HepG2 (cell line): ENCODE results near the gene OPA3. TPM values are rescaled to one million over a fixed set of nuclear protein-coding genes. Genes with fewer than 3 reads are reported as not detected.

Source experiments
- BCL6 ChIP-seq: IDR thresholded peaks from 2 replicates; pipeline ENCODE4 v1.6.1; 2016; ENCODE audit warnings: missing genetic modification reagents, missing compliant biosample characterization
- CEBPG ChIP-seq: IDR thresholded peaks from 2 replicates; pipeline ENCODE4 v1.6.1; 2016
- ETV5 ChIP-seq: IDR thresholded peaks from 2 replicates; pipeline ENCODE4 v1.6.1; 2018; ENCODE audit warnings: missing biosample characterization, missing genetic modification reagents, inconsistent platforms, borderline replicate concordance
- FIP1L1 ChIP-seq: fragments of 200-400 bp; formaldehyde crosslinking; IDR thresholded peaks from 2 replicates; pipeline ENCODE4 v1.6.1; 2018; ENCODE audit warnings: low read depth, mild to moderate bottlenecking, low read length, moderate library complexity, borderline replicate concordance; ENCODE audit not compliant: insufficient read depth
- HDAC1 ChIP-seq: sonication (generic); formaldehyde crosslinking; IDR thresholded peaks from 2 replicates; pipeline ENCODE4 v1.5.1; 2020; ENCODE audit warnings: mild to moderate bottlenecking, missing genetic modification reagents
- HES4 ChIP-seq: sonication (generic); formaldehyde crosslinking; IDR thresholded peaks from 2 replicates; pipeline ENCODE4 v1.9.0; 2021; ENCODE audit warnings: mild to moderate bottlenecking, missing genetic modification reagents, borderline replicate concordance
- KDM6A ChIP-seq: IDR thresholded peaks from 2 replicates; pipeline ENCODE4 v1.6.1; 2016; ENCODE audit warnings: low read depth
- MIER3 ChIP-seq: IDR thresholded peaks from 2 replicates; pipeline ENCODE4 v1.6.1; 2016; ENCODE audit warnings: missing compliant biosample characterization, borderline replicate concordance
- RBM22 ChIP-seq: fragments of 200-400 bp; formaldehyde crosslinking; optimal IDR thresholded peaks from 2 replicates; pipeline ENCODE3; 2017; ENCODE audit warnings: mild to moderate bottlenecking, low read length, moderate library complexity
- SATB2 ChIP-seq: sonication (generic); formaldehyde crosslinking; IDR thresholded peaks from 2 replicates; pipeline ENCODE4 v1.5.0; 2020; ENCODE audit warnings: missing genetic modification reagents
- SP2 ChIP-seq: sonication (generic); formaldehyde crosslinking; IDR thresholded peaks from 2 replicates; pipeline ENCODE4 v1.5.1; 2020; ENCODE audit warnings: mild to moderate bottlenecking, missing genetic modification reagents
- TAF15 ChIP-seq: fragments of 200-400 bp; formaldehyde crosslinking; IDR thresholded peaks from one replicate; pipeline ENCODE4 v1.6.1; 2018; ENCODE audit warnings: mild to moderate bottlenecking, low read depth, low read length; ENCODE audit not compliant: poor library complexity, severe bottlenecking
- TP53 ChIP-seq: sonication (generic); formaldehyde crosslinking; conservative IDR thresholded peaks from 2 replicates; pipeline ENCODE4 v1.4.0; 2020; ENCODE audit warnings: missing genetic modification reagents
- ZBTB40 ChIP-seq, 2 experiments: fragments of 450-650 bp in 1 of 2; sonication (generic) in 1 of 2; formaldehyde crosslinking in 1 of 2; IDR thresholded peaks; 2 replicates each; pipeline versions ENCODE4 v1.6.1 to v1.8.0; 2016 to 2022; ENCODE audit warnings: antibody characterized with exemption in 1 of 2, mild to moderate bottlenecking in 1 of 2, missing genetic modification reagents in 1 of 2
- ZIK1 ChIP-seq: sonication (generic); formaldehyde crosslinking; IDR thresholded peaks from 2 replicates; pipeline ENCODE4 v1.5.0; 2020; ENCODE audit warnings: mild to moderate bottlenecking, low read depth, missing genetic modification reagents, borderline replicate concordance
- ZMAT3 ChIP-seq: sonication (generic); formaldehyde crosslinking; conservative IDR thresholded peaks from 2 replicates; pipeline ENCODE4 v1.7.0; 2021; ENCODE audit warnings: missing genetic modification reagents
- ZNF382 ChIP-seq: sonication (generic); formaldehyde crosslinking; IDR thresholded peaks from 2 replicates; pipeline ENCODE4 v1.5.0; 2020; ENCODE audit warnings: missing genetic modification reagents, mild to moderate bottlenecking, borderline replicate concordance
- polyA plus RNA-seq, 8 experiments: library from polyadenylated mRNA; depleted of rRNA in 3 of 8; stranded (reverse) in 7 of 8; unstranded in 1 of 8; fragments of >200 nt; fragmentation: Illumina TruSeq in 4 of 8; extraction: Trizol in 4 of 8; gene quantifications; 2 replicates each; pipeline versions ENCODE4 v1.2.1 to v1.2.3, GENCODE V29; 2011 to 2016; ENCODE audit warnings: low read depth in 4 of 8, missing spikeins in 1 of 8, mixed read lengths in 1 of 8; ENCODE audit not compliant: insufficient read depth in 1 of 8
- total RNA-seq, 5 experiments: library from RNA; depleted of rRNA; stranded (reverse); fragments of >200 nt; fragmentation: Illumina TruSeq; extraction: Trizol; gene quantifications; 2 replicates each; pipeline ENCODE4 v1.2.3, GENCODE V29; 2016; ENCODE audit warnings: low read depth in 1 of 5
- TF ChIP-seq, protein P1 (sequence below): sonication (generic); formaldehyde crosslinking; IDR thresholded peaks from 2 replicates; pipeline ENCODE4 v1.8.1; 2022; ENCODE audit warnings: low read depth, mild to moderate bottlenecking, missing genetic modification reagents

Gene OPA3
- total and polyA plus RNA-seq, 2 of the 13 experiments (the other 11 are each of a cell fraction or from before 2014, with no cell fraction given) = 8.3 to 17.7 TPM

GRCh38 chr19:45514376-45515051 is 70.1 kb downstream of the OPA3 start (continued):
- TF ChIP-seq SP2 (CRISPR knock-in tag) (no peak), CEBPG (CRISPR knock-in tag) (peak; percentile 32; the same call in 1 of the 2 replicates), ZBTB40 (IDR thresholded peaks at IDR 0.05) (no peak), ZBTB40 (CRISPR knock-in tag; IDR thresholded peaks at IDR 0.05) (no peak), MIER3 (peak; percentile 82; the same call in 1 of the 2 replicates), BCL6 (peak; percentile 20; the same call in 1 of the 2 replicates), KDM6A (peak; percentile 78), SATB2 (no peak), FIP1L1 (0 out of 2 replicates have a peak, but pooled peaks have one; percentile 68), ZNF382 (CRISPR knock-in tag) (no peak), ZMAT3 (CRISPR knock-in tag) (peak; percentile 74; the same call in 1 of the 2 replicates), ETV5 (peak; percentile 28; the same call in 1 of the 2 replicates), HES4 (CRISPR knock-in tag) (no peak), RBM22 (no peak), ZIK1 (CRISPR knock-in tag) (no peak), TP53 (CRISPR knock-in tag) (no peak; the same call in 1 of the 2 replicates), TAF15 (no peak), HDAC1 (CRISPR knock-in tag) (peak; percentile 48; the same call in 1 of the 2 replicates)
- TF ChIP-seq, protein P1, sequence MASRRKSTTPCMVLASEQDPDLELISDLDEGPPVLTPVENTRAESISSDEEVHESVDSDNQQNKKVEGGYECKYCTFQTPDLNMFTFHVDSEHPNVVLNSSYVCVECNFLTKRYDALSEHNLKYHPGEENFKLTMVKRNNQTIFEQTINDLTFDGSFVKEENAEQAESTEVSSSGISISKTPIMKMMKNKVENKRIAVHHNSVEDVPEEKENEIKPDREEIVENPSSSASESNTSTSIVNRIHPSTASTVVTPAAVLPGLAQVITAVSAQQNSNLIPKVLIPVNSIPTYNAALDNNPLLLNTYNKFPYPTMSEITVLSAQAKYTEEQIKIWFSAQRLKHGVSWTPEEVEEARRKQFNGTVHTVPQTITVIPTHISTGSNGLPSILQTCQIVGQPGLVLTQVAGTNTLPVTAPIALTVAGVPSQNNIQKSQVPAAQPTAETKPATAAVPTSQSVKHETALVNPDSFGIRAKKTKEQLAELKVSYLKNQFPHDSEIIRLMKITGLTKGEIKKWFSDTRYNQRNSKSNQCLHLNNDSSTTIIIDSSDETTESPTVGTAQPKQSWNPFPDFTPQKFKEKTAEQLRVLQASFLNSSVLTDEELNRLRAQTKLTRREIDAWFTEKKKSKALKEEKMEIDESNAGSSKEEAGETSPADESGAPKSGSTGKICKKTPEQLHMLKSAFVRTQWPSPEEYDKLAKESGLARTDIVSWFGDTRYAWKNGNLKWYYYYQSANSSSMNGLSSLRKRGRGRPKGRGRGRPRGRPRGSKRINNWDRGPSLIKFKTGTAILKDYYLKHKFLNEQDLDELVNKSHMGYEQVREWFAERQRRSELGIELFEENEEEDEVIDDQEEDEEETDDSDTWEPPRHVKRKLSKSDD (CRISPR knock-in tag) = no peak
